NCI-H2107 treated with DMSO at 0.1 percent for 48 hours (cell line): Measurements from ENCODE around the gene REEP5.
A peak's percentile ranks its signal among the peaks of the same experiment; 100 is the strongest.

Experiments
- DNase-seq: peaks from one replicate; lab custom pipeline; 2025; ENCODE audit not compliant: unreplicated experiment; lab: John Stamatoyannopoulos, UW

REEP5 gene

GRCh38 chr5:112848116-112848811 is 73.8 kb downstream of the REEP5 start:
- DNase-seq = peak; percentile 74

DNA sequence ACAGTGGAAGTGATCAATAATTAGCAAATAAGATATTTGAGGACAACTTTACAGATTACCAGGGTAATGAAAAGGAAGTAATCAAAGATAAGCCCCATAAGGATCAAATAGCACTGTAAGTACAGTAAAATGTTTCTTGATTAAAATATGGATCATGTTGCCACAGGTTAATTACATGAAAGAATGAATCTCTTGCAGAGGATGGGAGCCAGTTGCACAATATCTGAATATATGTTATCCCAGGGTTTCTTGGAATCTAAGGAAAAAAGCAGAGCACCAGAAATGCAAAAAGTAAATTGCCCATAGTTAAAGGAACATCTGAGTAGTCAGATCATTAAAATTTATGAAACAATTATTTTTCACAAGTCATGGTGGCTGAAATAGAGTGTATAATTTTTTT is 74.7 kb downstream of the REEP5 start:
- DNase-seq = no peak

GRCh38 chr5:112846556-112846955 is 75.5 kb downstream of the REEP5 start:
- DNase-seq = no peak

DNA sequence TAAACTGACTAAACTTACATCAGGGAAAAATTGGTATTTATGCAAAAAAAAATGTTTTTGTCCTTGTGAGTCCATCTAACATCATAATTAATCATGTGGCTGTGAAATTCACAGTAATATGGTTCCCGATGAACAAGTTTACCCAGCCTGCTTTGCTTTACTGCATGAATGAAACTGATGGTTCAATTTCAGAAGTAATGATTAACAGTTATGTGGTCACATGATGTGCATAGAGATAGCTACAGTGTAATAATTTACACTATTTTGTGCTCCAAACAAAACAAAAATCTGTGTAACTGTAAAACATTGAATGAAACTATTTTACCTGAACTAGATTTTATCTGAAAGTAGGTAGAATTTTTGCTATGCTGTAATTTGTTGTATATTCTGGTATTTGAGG is 77.5 kb downstream of the REEP5 start:
- DNase-seq = no peak

GRCh38 chr5:112833971-112834370 is 88.1 kb downstream of the REEP5 start:
- DNase-seq = no peak

- DNase-seq = no peak
Observed at GRCh38 chr5:112830378-112830777, 91.6 kb downstream of the REEP5 start.
